ENCODE data around the gene RNF149.
"Not testable (repeated sequence)": the region's sequence is repeated elsewhere in the genome, so short reads cannot be mapped to it uniquely, and the experiment has no call there.

The RNF149 gene

GRCh38 chr2:101331202-101331601 lies 22.7 kb upstream of the RNF149 start:
- H3K27me3 ChIP-seq (ENCODE audit: control insufficient read depth in 1 of 2, insufficient read depth in 2 of 2, low read length in 2 of 2): no peaks in the 10 kb centered on the region
- H3K36me3 ChIP-seq (ENCODE audit: control insufficient read depth in 2 of 2, insufficient read depth in 2 of 2, low read length in 2 of 2): no peaks in the 10 kb centered on the region
- H3K4me1 ChIP-seq (ENCODE audit: control insufficient read depth, insufficient read depth, low read length): no peaks in the 10 kb centered on the region
- no peak overlapping the region for H3K9ac ChIP-seq (ENCODE audit: low read length in 2 of 2)
- no peak overlapping the region for H3K27ac ChIP-seq (ENCODE audit: low read length)
- H3K4me3 ChIP-seq (ENCODE audit: low read length in 2 of 2): no peak overlapping the region
- no peaks in the 10 kb centered on the region for H3K9me3 ChIP-seq (ENCODE audit: control insufficient read depth in 2 of 2, low read length in 2 of 2)

- Histone ChIP-seq H3K4me3 (ENCODE audit: low read length in 2 of 2) (no peak overlapping the region), H3K9me3 (ENCODE audit: control insufficient read depth in 2 of 2, low read length in 2 of 2) (no peaks in the 10 kb centered on the region), H3K27me3 (ENCODE audit: control insufficient read depth in 1 of 2, insufficient read depth in 2 of 2, low read length in 2 of 2) (no peaks in the 10 kb centered on the region), H3K4me1 (ENCODE audit: control insufficient read depth, insufficient read depth, low read length) (no peaks in the 10 kb centered on the region), H3K36me3 (ENCODE audit: control insufficient read depth in 2 of 2, insufficient read depth in 2 of 2, low read length in 2 of 2) (no peaks in the 10 kb centered on the region), H3K27ac (ENCODE audit: low read length) (no peak overlapping the region), H3K9ac (ENCODE audit: low read length in 2 of 2) (no peak overlapping the region)
Measured at GRCh38 chr2:101330253-101330933, 21.9 kb upstream of the RNF149 start.

GRCh38 chr2:101329026-101329425 lies 20.5 kb upstream of the RNF149 start:
- no peaks in the 10 kb centered on the region for H3K9me3 ChIP-seq (ENCODE audit: control insufficient read depth in 2 of 2, low read length in 2 of 2)
- H3K9ac ChIP-seq (ENCODE audit: low read length in 2 of 2): no peak overlapping the region
- no peaks in the 10 kb centered on the region for H3K36me3 ChIP-seq (ENCODE audit: control insufficient read depth in 2 of 2, insufficient read depth in 2 of 2, low read length in 2 of 2)
- H3K4me3 ChIP-seq (ENCODE audit: low read length in 2 of 2): no peak overlapping the region
- H3K27me3 ChIP-seq (ENCODE audit: control insufficient read depth in 1 of 2, insufficient read depth in 2 of 2, low read length in 2 of 2): no peaks in the 10 kb centered on the region
- H3K4me1 ChIP-seq (ENCODE audit: control insufficient read depth, insufficient read depth, low read length): no peaks in the 10 kb centered on the region
- no peak overlapping the region for H3K27ac ChIP-seq (ENCODE audit: low read length)

GRCh38 chr2:101328474-101329007 lies 20.0 kb upstream of the RNF149 start:
- H3K9me3 ChIP-seq (ENCODE audit: control insufficient read depth in 2 of 2, low read length in 2 of 2): no peaks in the 10 kb centered on the region
- H3K27me3 ChIP-seq (ENCODE audit: control insufficient read depth in 1 of 2, insufficient read depth in 2 of 2, low read length in 2 of 2): no peaks in the 10 kb centered on the region
- no peak overlapping the region for H3K9ac ChIP-seq (ENCODE audit: low read length in 2 of 2)
- H3K36me3 ChIP-seq (ENCODE audit: control insufficient read depth in 2 of 2, insufficient read depth in 2 of 2, low read length in 2 of 2): no peaks in the 10 kb centered on the region
- no peak overlapping the region for H3K27ac ChIP-seq (ENCODE audit: low read length)
- H3K4me1 ChIP-seq (ENCODE audit: control insufficient read depth, insufficient read depth, low read length): no peaks in the 10 kb centered on the region
- no peak overlapping the region for H3K4me3 ChIP-seq (ENCODE audit: low read length in 2 of 2)

- H3K9me3 ChIP-seq (ENCODE audit: control insufficient read depth in 2 of 2, low read length in 2 of 2): no peaks in the 10 kb centered on the region
- H3K27ac ChIP-seq (ENCODE audit: low read length): no peak overlapping the region
- no peaks in the 10 kb centered on the region for H3K27me3 ChIP-seq (ENCODE audit: control insufficient read depth in 1 of 2, insufficient read depth in 2 of 2, low read length in 2 of 2)
- H3K36me3 ChIP-seq (ENCODE audit: control insufficient read depth in 2 of 2, insufficient read depth in 2 of 2, low read length in 2 of 2): no peaks in the 10 kb centered on the region
- H3K4me1 ChIP-seq (ENCODE audit: control insufficient read depth, insufficient read depth, low read length): no peaks in the 10 kb centered on the region
- H3K4me3 ChIP-seq (ENCODE audit: low read length in 2 of 2): no peak overlapping the region
- no peak overlapping the region for H3K9ac ChIP-seq (ENCODE audit: low read length in 2 of 2)
Measured at GRCh38 chr2:101327863-101328394, 19.4 kb upstream of the RNF149 start.

GRCh38 chr2:101325425-101325824 lies 16.9 kb upstream of the RNF149 start:
- H3K27me3 ChIP-seq (ENCODE audit: control insufficient read depth in 1 of 2, insufficient read depth in 2 of 2, low read length in 2 of 2): no peaks in the 10 kb centered on the region
- H3K4me1 ChIP-seq (ENCODE audit: control insufficient read depth, insufficient read depth, low read length): no peaks in the 10 kb centered on the region
- H3K9me3 ChIP-seq (ENCODE audit: control insufficient read depth in 2 of 2, low read length in 2 of 2): no peaks in the 10 kb centered on the region
- H3K4me3 ChIP-seq (ENCODE audit: low read length in 2 of 2): no peak overlapping the region
- no peak overlapping the region for H3K27ac ChIP-seq (ENCODE audit: low read length)
- no peaks in the 10 kb centered on the region for H3K36me3 ChIP-seq (ENCODE audit: control insufficient read depth in 2 of 2, insufficient read depth in 2 of 2, low read length in 2 of 2)
- H3K9ac ChIP-seq (ENCODE audit: low read length in 2 of 2): no peak overlapping the region

- not testable (repeated sequence) for H3K9me3 ChIP-seq (ENCODE audit: control insufficient read depth in 2 of 2, low read length in 2 of 2); H3K27ac ChIP-seq (ENCODE audit: low read length); H3K4me3 ChIP-seq (ENCODE audit: low read length in 2 of 2); H3K27me3 ChIP-seq (ENCODE audit: control insufficient read depth in 1 of 2, insufficient read depth in 2 of 2, low read length in 2 of 2); H3K4me1 ChIP-seq (ENCODE audit: control insufficient read depth, insufficient read depth, low read length); H3K36me3 ChIP-seq (ENCODE audit: control insufficient read depth in 2 of 2, insufficient read depth in 2 of 2, low read length in 2 of 2); H3K9ac ChIP-seq (ENCODE audit: low read length in 2 of 2)
Measured at GRCh38 chr2:101316568-101316967, 8.1 kb upstream of the RNF149 start.

GRCh38 chr2:101311696-101312017 lies 3.2 kb upstream of the RNF149 start:
- Histone ChIP-seq H3K9ac (ENCODE audit: low read length in 2 of 2) (no peak overlapping the region), H3K4me3 (ENCODE audit: low read length in 2 of 2) (no peak overlapping the region), H3K9me3 (ENCODE audit: control insufficient read depth in 2 of 2, low read length in 2 of 2) (no peaks in the 10 kb centered on the region), H3K27ac (ENCODE audit: low read length) (no peak overlapping the region), H3K4me1 (ENCODE audit: control insufficient read depth, insufficient read depth, low read length) (peaks cover 18% of the 10 kb centered on the region), H3K27me3 (ENCODE audit: control insufficient read depth in 1 of 2, insufficient read depth in 2 of 2, low read length in 2 of 2) (no peaks in the 10 kb centered on the region), H3K36me3 (ENCODE audit: control insufficient read depth in 2 of 2, insufficient read depth in 2 of 2, low read length in 2 of 2) (no peaks in the 10 kb centered on the region)

- H3K36me3 ChIP-seq (ENCODE audit: control insufficient read depth in 2 of 2, insufficient read depth in 2 of 2, low read length in 2 of 2): no peaks in the 10 kb centered on the region
- peaks cover 24% of the 10 kb centered on the region for H3K4me1 ChIP-seq (ENCODE audit: control insufficient read depth, insufficient read depth, low read length)
- H3K9ac ChIP-seq (ENCODE audit: low read length in 2 of 2): no peak overlapping the region
- H3K9me3 ChIP-seq (ENCODE audit: control insufficient read depth in 2 of 2, low read length in 2 of 2): no peaks in the 10 kb centered on the region
- H3K27me3 ChIP-seq (ENCODE audit: control insufficient read depth in 1 of 2, insufficient read depth in 2 of 2, low read length in 2 of 2): no peaks in the 10 kb centered on the region
- no peak overlapping the region for H3K4me3 ChIP-seq (ENCODE audit: low read length in 2 of 2)
- no peak overlapping the region for H3K27ac ChIP-seq (ENCODE audit: low read length)
Measured at GRCh38 chr2:101310834-101311695, 2.6 kb upstream of the RNF149 start.

GRCh38 chr2:101310090-101310833 lies 1.8 kb upstream of the RNF149 start:
- no peaks in the 10 kb centered on the region for H3K9me3 ChIP-seq (ENCODE audit: control insufficient read depth in 2 of 2, low read length in 2 of 2)
- H3K36me3 ChIP-seq (ENCODE audit: control insufficient read depth in 2 of 2, insufficient read depth in 2 of 2, low read length in 2 of 2): no peaks in the 10 kb centered on the region
- no peaks in the 10 kb centered on the region for H3K27me3 ChIP-seq (ENCODE audit: control insufficient read depth in 1 of 2, insufficient read depth in 2 of 2, low read length in 2 of 2)
- H3K4me1 ChIP-seq (ENCODE audit: control insufficient read depth, insufficient read depth, low read length): peaks cover 30% of the 10 kb centered on the region
- no peak overlapping the region for H3K9ac ChIP-seq (ENCODE audit: low read length in 2 of 2)
- no peak overlapping the region for H3K4me3 ChIP-seq (ENCODE audit: low read length in 2 of 2)
- H3K27ac ChIP-seq (ENCODE audit: low read length): no peak overlapping the region

All from stomach smooth muscle (tissue), 2 donors.